ENCODE measurements around the gene MAPKAP1.
"Not testable (repeated sequence)": the region's sequence is repeated elsewhere in the genome, so short reads cannot be mapped to it uniquely, and the experiment has no call there.

MAPKAP1 gene

GRCh38 chr9:125411171-125411756 lies 295.7 kb downstream of the MAPKAP1 start:
- no peak for DNase-seq (ENCODE audit: low read depth)

GRCh38 chr9:125410522-125410894 lies 296.5 kb downstream of the MAPKAP1 start:
- no peak for DNase-seq (ENCODE audit: low read depth)

GRCh38 chr9:125409637-125410521 lies 297.1 kb downstream of the MAPKAP1 start:
- no peak for DNase-seq (ENCODE audit: low read depth)

GRCh38 chr9:125409217-125409636 lies 297.8 kb downstream of the MAPKAP1 start:
- DNase-seq (ENCODE audit: low read depth): no peak

GRCh38 chr9:125407974-125408900 lies 298.8 kb downstream of the MAPKAP1 start:
- DNase-seq (ENCODE audit: low read depth): peak; percentile 62

DNA sequence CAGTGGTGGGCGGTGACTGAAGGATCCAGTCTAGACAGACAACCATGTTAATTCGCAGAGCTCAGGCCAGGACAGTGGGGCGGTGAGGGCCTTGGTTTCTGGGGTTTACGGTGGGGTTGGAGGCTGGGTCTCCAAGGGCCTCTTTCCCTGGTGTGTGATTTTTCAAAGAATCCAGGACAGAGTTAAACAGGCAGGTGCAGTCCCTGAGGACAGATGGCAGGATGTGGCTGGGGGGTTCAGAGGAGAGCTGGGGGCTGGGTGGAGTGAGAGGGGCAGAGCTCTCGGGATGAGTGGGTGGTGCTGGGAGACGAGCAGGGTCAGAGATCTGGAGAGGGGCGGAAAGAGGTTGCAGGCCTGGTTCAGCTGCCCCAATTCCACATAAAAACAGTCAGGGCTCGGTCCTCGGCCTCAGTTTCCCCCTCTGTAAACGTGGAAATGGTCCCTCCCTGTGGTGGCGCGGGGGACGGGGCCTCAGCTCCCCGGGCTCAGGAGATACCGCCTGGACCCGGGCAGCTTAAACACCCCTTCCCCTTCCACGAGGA lies 299.5 kb downstream of the MAPKAP1 start:
- DNase-seq (ENCODE audit: low read depth): no peak

GRCh38 chr9:125406810-125407087 lies 300.3 kb downstream of the MAPKAP1 start:
- no peak for DNase-seq (ENCODE audit: low read depth)

GRCh38 chr9:125405938-125406809 lies 300.8 kb downstream of the MAPKAP1 start:
- DNase-seq (ENCODE audit: low read depth): no peak

- DNase-seq (ENCODE audit: low read depth): no peak
Observed at GRCh38 chr9:125404733-125405132, 302.3 kb downstream of the MAPKAP1 start.

- DNase-seq (ENCODE audit: low read depth): no peak
Observed at GRCh38 chr9:125400725-125401716, 306.0 kb downstream of the MAPKAP1 start.

DNA sequence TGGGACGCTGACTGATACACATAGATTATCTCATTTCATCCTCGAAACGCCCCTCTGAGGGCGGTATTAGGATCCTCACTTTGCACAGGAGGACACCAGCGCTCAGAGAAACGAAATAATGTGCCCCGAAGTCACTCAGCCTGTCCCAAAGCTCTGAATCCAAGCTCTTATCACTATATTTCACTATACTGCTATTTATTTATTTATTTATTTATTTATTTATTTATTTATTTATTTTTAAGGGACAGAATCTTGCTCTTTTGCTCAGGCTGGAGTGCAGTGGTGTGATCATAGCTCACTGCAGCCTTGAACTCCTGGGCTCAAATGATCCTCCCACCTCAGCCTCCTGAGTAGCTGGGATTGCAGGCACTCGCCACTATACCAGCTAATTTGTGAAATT lies 306.8 kb downstream of the MAPKAP1 start:
- DNase-seq (ENCODE audit: low read depth): not testable (repeated sequence)

DNA sequence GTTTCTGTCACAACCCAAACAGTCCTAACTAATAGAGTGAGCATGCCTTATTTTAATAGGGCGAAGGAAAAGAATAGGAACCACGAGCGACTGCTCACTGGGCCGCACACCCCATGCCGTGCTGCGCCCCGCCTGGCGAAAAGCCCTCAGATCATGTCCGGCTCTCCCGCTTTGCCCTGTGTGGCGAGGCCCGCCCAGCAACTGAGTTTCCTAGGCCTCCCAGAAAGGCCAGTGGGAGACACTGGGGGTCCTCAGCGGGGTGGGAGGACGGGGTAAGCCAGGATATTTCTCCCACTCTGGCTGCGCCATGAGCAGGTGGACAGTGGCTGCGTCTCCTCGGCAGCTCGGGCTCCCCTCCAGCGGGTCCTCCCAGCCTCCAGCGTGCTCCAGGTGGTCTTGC lies 307.3 kb downstream of the MAPKAP1 start:
- no peak for DNase-seq (ENCODE audit: low read depth)

DNA sequence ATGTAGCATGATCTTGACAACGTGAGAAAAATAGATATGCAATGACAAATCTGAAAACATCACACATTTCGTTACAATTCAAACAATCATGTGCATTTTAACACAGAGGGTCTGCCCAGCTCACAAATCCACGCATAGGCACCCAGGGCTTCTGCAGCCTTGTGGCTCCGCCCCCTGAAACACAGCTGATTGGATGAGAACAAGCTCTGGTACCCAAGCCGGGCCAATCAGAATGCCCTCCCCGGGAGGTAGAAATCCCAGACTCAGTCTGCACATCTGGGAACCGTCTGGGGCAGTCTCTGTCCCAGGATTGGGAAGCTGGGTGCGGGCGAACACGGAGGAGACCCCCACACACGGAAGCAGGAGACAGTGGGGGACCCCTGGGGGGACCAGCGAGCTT lies 307.8 kb downstream of the MAPKAP1 start:
- no peak for DNase-seq (ENCODE audit: low read depth)

DNA sequence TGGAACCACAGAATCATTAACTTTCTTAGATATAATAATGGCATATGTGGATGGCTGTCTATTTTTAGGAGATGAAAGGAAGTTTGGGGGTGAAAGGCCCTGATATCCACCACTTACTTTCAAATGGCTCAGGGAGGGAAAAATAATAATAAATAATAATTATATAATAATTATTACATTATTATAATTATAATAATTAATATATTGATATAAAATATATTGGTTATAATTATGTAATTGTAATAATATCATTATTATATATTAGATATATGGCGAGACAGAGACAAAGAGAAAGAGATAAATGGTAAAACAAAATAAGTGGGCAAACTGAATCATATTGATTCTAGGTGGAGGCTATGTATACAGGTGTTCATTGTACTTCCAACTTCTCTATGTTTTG lies 308.8 kb downstream of the MAPKAP1 start:
- DNase-seq (ENCODE audit: low read depth): no peak

GRCh38 chr9:125397736-125398135 lies 309.3 kb downstream of the MAPKAP1 start:
- DNase-seq (ENCODE audit: low read depth): no peak

GRCh38 chr9:125396799-125397198 lies 310.2 kb downstream of the MAPKAP1 start:
- DNase-seq (ENCODE audit: low read depth): no peak

DNA sequence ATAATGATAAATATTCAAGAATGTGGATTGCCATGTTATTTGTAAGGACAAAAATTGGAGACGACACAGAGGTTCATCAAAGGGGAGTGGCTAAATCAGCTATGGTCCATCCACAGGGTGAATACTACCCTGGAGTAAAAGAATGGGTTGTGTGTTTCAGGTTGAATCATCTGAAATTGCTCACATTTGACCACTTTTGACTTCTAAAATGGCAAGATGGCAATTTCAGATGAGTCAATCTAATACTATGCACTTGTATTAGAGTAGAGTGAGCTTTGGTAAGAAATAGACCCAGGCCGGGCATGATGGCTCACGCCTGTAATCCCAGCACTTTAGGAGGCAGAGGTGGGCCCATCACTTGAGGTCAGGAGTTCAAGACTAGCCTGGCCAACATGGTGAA lies 313.6 kb downstream of the MAPKAP1 start:
- DNase-seq (ENCODE audit: low read depth): no peak

- no peak for DNase-seq (ENCODE audit: low read depth)
Observed at GRCh38 chr9:125391704-125392103, 315.3 kb downstream of the MAPKAP1 start.

- no peak for DNase-seq (ENCODE audit: low read depth)
Observed at GRCh38 chr9:125388978-125389377, 318.0 kb downstream of the MAPKAP1 start.

DNA sequence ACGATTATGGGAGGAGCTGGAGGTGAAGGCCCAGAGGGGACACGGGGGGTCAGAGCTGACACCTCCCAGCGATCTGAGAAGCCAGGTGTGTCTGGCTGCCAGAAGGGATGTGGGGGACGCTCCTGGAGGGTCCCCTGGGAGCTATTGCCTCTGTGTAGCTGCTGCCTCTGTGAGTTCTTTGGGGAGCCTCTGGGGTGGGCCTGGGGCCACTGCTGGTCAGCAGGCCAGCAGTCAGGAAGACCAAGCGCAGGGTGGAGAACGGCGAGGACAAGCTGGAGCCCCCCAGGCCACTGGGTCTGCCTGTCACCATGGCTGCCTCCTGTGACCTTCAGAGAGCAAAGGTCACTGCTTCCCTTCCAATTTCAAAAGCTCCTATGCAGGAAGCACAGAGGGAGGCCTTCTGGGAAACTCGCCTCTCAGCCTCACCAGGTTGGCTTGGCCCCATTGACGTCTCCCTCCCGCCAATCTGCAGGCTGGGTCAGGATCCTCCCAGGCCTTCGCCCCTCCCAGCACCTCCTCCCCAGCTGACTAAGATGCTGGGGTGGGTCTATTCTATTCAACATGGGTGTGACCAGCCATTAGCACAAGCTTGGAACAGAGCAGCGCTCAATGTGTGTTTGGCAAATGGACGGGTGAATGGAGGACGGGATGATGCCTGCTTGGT lies 319.0 kb downstream of the MAPKAP1 start:
- DNase-seq (ENCODE audit: low read depth): no peak

All from stimulated activated CD8-positive, alpha-beta memory T cell treated with anti-CD3 and anti-CD28 coated beads, Interleukin-12 subunit alpha, Interleukin-12 subunit beta, amount 100 ng/mL, for 4 hours (primary cell).